Measurements from ENCODE around the gene MYEF2.

Gene MYEF2

DNA sequence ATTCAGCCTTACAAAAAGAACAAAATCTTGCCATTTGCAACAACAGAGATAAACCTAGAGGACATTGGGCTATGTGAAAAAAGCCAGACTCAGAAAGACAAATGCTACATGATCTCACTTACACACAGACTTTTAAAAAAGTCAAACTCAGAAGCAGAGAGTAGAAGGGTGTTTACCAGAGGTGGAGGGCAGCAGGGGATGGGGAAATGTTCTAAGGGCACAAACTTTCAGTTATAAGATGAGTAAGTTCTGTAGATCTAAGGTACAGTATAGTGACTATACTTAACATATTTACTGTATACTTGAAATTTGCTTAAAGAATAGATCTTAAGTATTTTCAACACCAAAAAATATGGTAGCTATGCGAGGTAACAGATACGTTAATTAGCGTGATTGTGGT, 3.0 kb downstream of the MYEF2 start:
- peaks cover 0 to 28% of the 10 kb centered on the region in 2 donors for H3K9me3 ChIP-seq (replicated peaks in 1 of 2; ENCODE audit: control insufficient read depth in 2 of 2, insufficient read depth in 1 of 2, low read depth in 1 of 2, low read length in 2 of 2)
- no peak overlapping the region for H3K14ac ChIP-seq (ENCODE audit: low read length)
- no peak overlapping the region for H3K4ac ChIP-seq (ENCODE audit: low read length)
- no peak overlapping the region for H2BK12ac ChIP-seq (ENCODE audit: low read length)
- H3K18ac ChIP-seq (ENCODE audit: low read length) = no peak overlapping the region
- no CpG with 5 or more reads among the region's 3 CpGs for WGBS, 2 donors (ENCODE audit: extremely low coverage in 2 of 2, insufficient read length in 2 of 2, insufficient replicate concordance in 1 of 2)
- no peaks in the 10 kb centered on the region for H3K27me3 ChIP-seq (ENCODE audit: control insufficient read depth in 3 of 3, insufficient read depth in 3 of 3, low read depth in 1 of 3, low read length in 3 of 3)
- H3K4me2 ChIP-seq (ENCODE audit: insufficient read depth, low read length, poor library complexity, severe bottlenecking) = no peak overlapping the region
- H3K36me3 ChIP-seq (replicated peaks in 1 of 2; ENCODE audit: control insufficient read depth in 2 of 2, insufficient read depth in 2 of 2, low read length in 2 of 2) = peaks cover 1 to 22% of the 10 kb centered on the region in 2 donors
- H3K79me1 ChIP-seq (ENCODE audit: low read depth, low read length) = peaks cover 3% of the 10 kb centered on the region
- H2AK5ac ChIP-seq (ENCODE audit: low read depth, low read length) = no peak overlapping the region
- H2BK5ac ChIP-seq (ENCODE audit: low read length) = no peak overlapping the region
- H2AFZ ChIP-seq (ENCODE audit: low read length) = no peak overlapping the region
- H3K9ac ChIP-seq (ENCODE audit: low read depth, low read length, poor library complexity) = no peak overlapping the region
- no peak for DNase-seq (ENCODE audit: low spot score)
- no peak overlapping the region for H2BK15ac ChIP-seq (ENCODE audit: low read length)
- H4K8ac ChIP-seq (ENCODE audit: low read depth, low read length) = no peak overlapping the region
- H3K4me1 ChIP-seq (ENCODE audit: control insufficient read depth in 2 of 2, insufficient read depth in 1 of 2, low read depth in 1 of 2, low read length in 2 of 2) = peaks cover 4 to 7% of the 10 kb centered on the region in 2 donors
- no peak overlapping the region for H3K23ac ChIP-seq (ENCODE audit: low read depth, low read length, poor library complexity)
- no peak overlapping the region for H3K4me3 ChIP-seq (ENCODE audit: low read length in 2 of 2)
- H4K91ac ChIP-seq (ENCODE audit: low read depth, low read length, poor library complexity) = no peak overlapping the region
- H2BK120ac ChIP-seq (ENCODE audit: low read depth, low read length) = no peak overlapping the region
- H3K27ac ChIP-seq (replicated peaks; ENCODE audit: low read length) = no peak overlapping the region

DNA sequence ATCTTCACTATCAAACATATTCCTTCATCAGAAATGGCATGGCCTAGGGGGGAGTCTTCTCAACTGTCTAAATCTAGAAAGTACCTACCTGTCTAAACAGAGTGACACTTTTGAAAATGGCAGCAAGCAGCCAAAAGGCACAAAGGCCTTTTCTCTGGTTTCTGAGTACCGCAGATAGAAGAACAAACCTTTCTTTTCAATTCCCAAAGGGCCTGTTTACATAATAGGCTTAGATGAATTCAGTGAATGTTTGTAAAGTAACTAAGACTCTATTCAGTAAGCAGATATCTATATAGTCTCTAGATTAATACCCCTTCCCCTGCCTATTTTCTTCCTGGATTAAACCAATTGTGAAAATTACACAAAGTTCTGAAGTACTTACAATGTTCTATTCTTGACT, 7.1 kb downstream of the MYEF2 start:
- H3K4me3 ChIP-seq (ENCODE audit: low read length in 2 of 2) = no peak overlapping the region
- WGBS, 2 donors (ENCODE audit: extremely low coverage in 2 of 2, insufficient read length in 2 of 2, insufficient replicate concordance in 1 of 2) = no CpG with 5 or more reads among the region's 1 CpG

DNA sequence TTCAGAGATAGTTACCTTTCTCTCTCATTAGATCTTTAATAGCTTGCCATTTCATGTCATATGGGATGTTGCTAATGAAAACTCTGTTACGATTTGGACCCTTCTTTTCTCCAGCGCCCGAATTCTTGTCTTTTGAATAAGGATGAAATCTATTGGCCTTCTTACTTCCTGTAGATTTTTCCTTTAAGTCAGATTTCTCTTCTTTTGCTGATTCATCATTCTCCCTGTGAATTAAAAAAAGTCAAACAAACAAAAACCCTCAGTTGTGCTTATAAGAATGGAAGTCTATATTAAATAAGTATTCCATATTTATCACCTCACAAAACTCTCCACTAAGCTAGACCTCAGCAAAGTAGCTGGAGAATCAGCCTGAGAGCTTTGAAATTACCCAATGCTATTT, 9.5 kb downstream of the MYEF2 start:
- no peak overlapping the region for H2BK5ac ChIP-seq (ENCODE audit: low read length)
- H3K4me2 ChIP-seq (ENCODE audit: insufficient read depth, low read length, poor library complexity, severe bottlenecking) = no peak overlapping the region
- no peak overlapping the region for H3K14ac ChIP-seq (ENCODE audit: low read length)
- no peak overlapping the region for H2BK15ac ChIP-seq (ENCODE audit: low read length)
- H3K36me3 ChIP-seq (replicated peaks in 1 of 2; ENCODE audit: control insufficient read depth in 2 of 2, insufficient read depth in 2 of 2, low read length in 2 of 2) = peaks cover 0 to 57% of the 10 kb centered on the region in 2 donors
- no peak for DNase-seq (ENCODE audit: low spot score)
- peaks cover 0 to 16% of the 10 kb centered on the region in 2 donors for H3K9me3 ChIP-seq (replicated peaks in 1 of 2; ENCODE audit: control insufficient read depth in 2 of 2, insufficient read depth in 1 of 2, low read depth in 1 of 2, low read length in 2 of 2)
- H3K23ac ChIP-seq (ENCODE audit: low read depth, low read length, poor library complexity) = no peak overlapping the region
- no peak overlapping the region for H4K8ac ChIP-seq (ENCODE audit: low read depth, low read length)
- no peak overlapping the region for H4K91ac ChIP-seq (ENCODE audit: low read depth, low read length, poor library complexity)
- no peak overlapping the region for H3K9ac ChIP-seq (ENCODE audit: low read depth, low read length, poor library complexity)
- no peak overlapping the region for H2AFZ ChIP-seq (ENCODE audit: low read length)
- no peaks in the 10 kb centered on the region for H3K27me3 ChIP-seq (ENCODE audit: control insufficient read depth in 3 of 3, insufficient read depth in 3 of 3, low read depth in 1 of 3, low read length in 3 of 3)
- H2BK12ac ChIP-seq (ENCODE audit: low read length) = no peak overlapping the region
- no peaks in the 10 kb centered on the region for H3K79me1 ChIP-seq (ENCODE audit: low read depth, low read length)
- H3K4me1 ChIP-seq (ENCODE audit: control insufficient read depth in 2 of 2, insufficient read depth in 1 of 2, low read depth in 1 of 2, low read length in 2 of 2) = peaks cover 0 to 1% of the 10 kb centered on the region in 2 donors
- no peak overlapping the region for H2BK120ac ChIP-seq (ENCODE audit: low read depth, low read length)
- no CpG with 5 or more reads among the region's 3 CpGs for WGBS, 2 donors (ENCODE audit: extremely low coverage in 2 of 2, insufficient read length in 2 of 2, insufficient replicate concordance in 1 of 2)
- no peak overlapping the region for H3K18ac ChIP-seq (ENCODE audit: low read length)
- no peak overlapping the region for H3K27ac ChIP-seq (replicated peaks; ENCODE audit: low read length)
- no peak overlapping the region for H3K4ac ChIP-seq (ENCODE audit: low read length)
- no peak overlapping the region for H2AK5ac ChIP-seq (ENCODE audit: low read depth, low read length)
- no peak overlapping the region for H3K4me3 ChIP-seq (ENCODE audit: low read length in 2 of 2)

More for the DNA sequence above, 7.1 kb downstream of the MYEF2 start:
- no peaks in the 10 kb centered on the region for H3K27me3 ChIP-seq (ENCODE audit: control insufficient read depth in 3 of 3, insufficient read depth in 3 of 3, low read depth in 1 of 3, low read length in 3 of 3)
- H3K27ac ChIP-seq (replicated peaks; ENCODE audit: low read length) = no peak overlapping the region
- peaks cover 0 to 28% of the 10 kb centered on the region in 2 donors for H3K9me3 ChIP-seq (replicated peaks in 1 of 2; ENCODE audit: control insufficient read depth in 2 of 2, insufficient read depth in 1 of 2, low read depth in 1 of 2, low read length in 2 of 2)
- H3K18ac ChIP-seq (ENCODE audit: low read length) = no peak overlapping the region
- no peak overlapping the region for H3K4ac ChIP-seq (ENCODE audit: low read length)
- H3K23ac ChIP-seq (ENCODE audit: low read depth, low read length, poor library complexity) = no peak overlapping the region
- no peak overlapping the region for H3K4me2 ChIP-seq (ENCODE audit: insufficient read depth, low read length, poor library complexity, severe bottlenecking)
- no peak overlapping the region for H2BK120ac ChIP-seq (ENCODE audit: low read depth, low read length)
- H3K79me1 ChIP-seq (ENCODE audit: low read depth, low read length) = no peaks in the 10 kb centered on the region
- no peak overlapping the region for H4K8ac ChIP-seq (ENCODE audit: low read depth, low read length)
- no peak for DNase-seq (ENCODE audit: low spot score)
- peaks cover 0 to 1% of the 10 kb centered on the region in 2 donors for H3K4me1 ChIP-seq (ENCODE audit: control insufficient read depth in 2 of 2, insufficient read depth in 1 of 2, low read depth in 1 of 2, low read length in 2 of 2)
- peaks cover 1 to 50% of the 10 kb centered on the region in 2 donors for H3K36me3 ChIP-seq (replicated peaks in 1 of 2; ENCODE audit: control insufficient read depth in 2 of 2, insufficient read depth in 2 of 2, low read length in 2 of 2)
- no peak overlapping the region for H2BK15ac ChIP-seq (ENCODE audit: low read length)
- H3K14ac ChIP-seq (ENCODE audit: low read length) = no peak overlapping the region
- H2BK5ac ChIP-seq (ENCODE audit: low read length) = no peak overlapping the region
- no peak overlapping the region for H2AFZ ChIP-seq (ENCODE audit: low read length)
- H3K9ac ChIP-seq (ENCODE audit: low read depth, low read length, poor library complexity) = no peak overlapping the region
- H2BK12ac ChIP-seq (ENCODE audit: low read length) = no peak overlapping the region
- H2AK5ac ChIP-seq (ENCODE audit: low read depth, low read length) = no peak overlapping the region
- H4K91ac ChIP-seq (ENCODE audit: low read depth, low read length, poor library complexity) = no peak overlapping the region

DNA sequence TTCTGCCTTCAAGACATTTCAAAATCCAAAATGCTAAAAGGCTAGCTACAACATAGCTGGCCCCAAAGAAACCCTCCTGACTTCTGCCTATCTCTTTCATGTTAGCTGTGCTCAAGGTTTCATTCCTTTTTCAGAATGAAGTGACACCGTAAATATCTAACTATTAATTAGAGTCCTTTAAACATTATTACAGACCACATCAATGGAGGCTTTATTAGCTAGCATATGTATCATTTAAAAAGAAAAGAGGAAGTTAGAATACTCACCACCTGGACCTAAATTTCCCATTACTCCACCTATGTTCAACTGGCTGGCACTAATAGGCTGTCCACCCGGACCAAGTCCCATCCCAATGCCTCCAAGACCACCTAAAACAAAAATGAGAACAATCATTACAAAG, 24.6 kb downstream of the MYEF2 start:
- H3K23ac ChIP-seq (ENCODE audit: low read depth, low read length, poor library complexity) = no peak overlapping the region
- no CpG with 5 or more reads among the region's 2 CpGs for WGBS, 2 donors (ENCODE audit: extremely low coverage in 2 of 2, insufficient read length in 2 of 2, insufficient replicate concordance in 1 of 2)

More for the DNA sequence above, 24.6 kb downstream of the MYEF2 start:
- H3K4ac ChIP-seq (ENCODE audit: low read length) = no peak overlapping the region
- no peak overlapping the region for H2BK120ac ChIP-seq (ENCODE audit: low read depth, low read length)
- no peak overlapping the region for H2BK12ac ChIP-seq (ENCODE audit: low read length)
- no peak overlapping the region for H2BK5ac ChIP-seq (ENCODE audit: low read length)
- H4K91ac ChIP-seq (ENCODE audit: low read depth, low read length, poor library complexity) = no peak overlapping the region
- no peak overlapping the region for H3K14ac ChIP-seq (ENCODE audit: low read length)
- H2AK5ac ChIP-seq (ENCODE audit: low read depth, low read length) = no peak overlapping the region
- no peaks in the 10 kb centered on the region for H3K27me3 ChIP-seq (ENCODE audit: control insufficient read depth in 3 of 3, insufficient read depth in 3 of 3, low read depth in 1 of 3, low read length in 3 of 3)
- H3K36me3 ChIP-seq (replicated peaks in 1 of 2; ENCODE audit: control insufficient read depth in 2 of 2, insufficient read depth in 2 of 2, low read length in 2 of 2) = peaks cover 10 to 88% of the 10 kb centered on the region in 2 donors
- H2BK15ac ChIP-seq (ENCODE audit: low read length) = no peak overlapping the region
- H3K79me1 ChIP-seq (ENCODE audit: low read depth, low read length) = no peaks in the 10 kb centered on the region
- H3K27ac ChIP-seq (replicated peaks; ENCODE audit: low read length) = no peak overlapping the region
- no peak overlapping the region for H3K4me3 ChIP-seq (ENCODE audit: low read length in 2 of 2)
- H2AFZ ChIP-seq (ENCODE audit: low read length) = no peak overlapping the region
- H3K4me2 ChIP-seq (ENCODE audit: insufficient read depth, low read length, poor library complexity, severe bottlenecking) = no peak overlapping the region
- H3K18ac ChIP-seq (ENCODE audit: low read length) = no peak overlapping the region
- no peaks in the 10 kb centered on the region for H3K9me3 ChIP-seq (replicated peaks in 1 of 2; ENCODE audit: control insufficient read depth in 2 of 2, insufficient read depth in 1 of 2, low read depth in 1 of 2, low read length in 2 of 2)
- DNase-seq (ENCODE audit: low spot score) = no peak
- H3K4me1 ChIP-seq (ENCODE audit: control insufficient read depth in 2 of 2, insufficient read depth in 1 of 2, low read depth in 1 of 2, low read length in 2 of 2) = no peaks in the 10 kb centered on the region
- no peak overlapping the region for H3K9ac ChIP-seq (ENCODE audit: low read depth, low read length, poor library complexity)
- no peak overlapping the region for H4K8ac ChIP-seq (ENCODE audit: low read depth, low read length)

Measured in neuronal stem cell (in vitro differentiated cells).